ENCODE measurements around the gene NLRP11. TPM values are rescaled to one million over a fixed set of nuclear protein-coding genes. Genes with fewer than 3 reads are reported as not detected.
A peak's percentile ranks its signal among the peaks of the same experiment; 100 is the strongest.

The NLRP11 gene
- total and polyA plus RNA-seq, 9 of the 15 experiments (the other 6 are each of a cell fraction or from before 2014, with no cell fraction given) = 0.07 to 0.29 (median 0.12) TPM; not detected in 1

- Histone ChIP-seq H3K9ac (ENCODE audit: insufficient read depth in 1 of 2, low read depth in 2 of 2, low read length in 2 of 2) (no peak within 1 kb of the TSS), H3K4me3 (no peak within 1 kb of the TSS), H2AFZ (ENCODE audit: low read depth, low read length) (no peak within 1 kb of the TSS; the same call in 1 of the 2 replicates), H3K9me1 (ENCODE audit: control insufficient read depth, insufficient read depth, low read length) (no peaks in the 10 kb centered on the region), H3K9me3 (replicated peaks; ENCODE audit: control insufficient read depth, insufficient read depth, low read depth, low read length) (no peaks in the 10 kb centered on the region), H3K36me3 (ENCODE audit: control insufficient read depth, insufficient read depth, low read length) (no peaks in the 10 kb centered on the region), H3K4me1 (replicated peaks in 1 of 2; ENCODE audit: control insufficient read depth in 2 of 2, insufficient read depth in 2 of 2, low read length in 2 of 2) (no peaks in the 10 kb centered on the region), H3K79me2 (ENCODE audit: control insufficient read depth, insufficient read depth, low read length) (no peaks in the 10 kb centered on the region), H3K27ac (ENCODE audit: extremely low read depth, low read depth, low read length) (no peak within 1 kb of the TSS), H4K20me1 (replicated peaks; ENCODE audit: control insufficient read depth, insufficient read depth, low read length) (no peaks in the 10 kb centered on the region), H3K27me3 (ENCODE audit: control insufficient read depth in 2 of 2, insufficient read depth in 2 of 2, low read length in 2 of 2) (peaks cover 0 to 9% of the 10 kb centered on the region in 2 experiments; a peak in 2 of 5 replicates), H3K4me2 (ENCODE audit: insufficient read depth, low read length) (no peak within 1 kb of the TSS)
- peak; percentile 76 for ATAC-seq
- in situ Hi-C loops (cut with MboI) = no loop called here
- WGBS (ENCODE audit: insufficient coverage, low coverage, missing lambda C conversion rate) = 11% methylated on average over 16 of the region's 16 CpGs
- intact Hi-C loops (cut with micrococcal nuclease) = no loop called here
- ChIA-PET CTCF (ENCODE audit: low intra/inter-chr PET ratio) (no interaction called here), POLR2A (no interaction called here)
- no TSS peak for BruUV-seq (replicated peaks)
- peak in 3 of 4 experiments; percentile 14 to 48 (median 31) for DNase-seq (ENCODE audit: extremely low read depth in 1 of 4, low spot score in 3 of 4)
- peak; percentile 6 for FAIRE-seq
- TF ChIP-seq ATF3 (IDR thresholded peaks at IDR 0.05) (peak; percentile 24; the same call in 1 of the 2 replicates), ATF3 (CRISPR knock-in tag; conservative IDR thresholded peaks at IDR 0.05) (no peak), C11orf30 (IDR thresholded peaks at IDR 0.05; ENCODE audit: low read depth) (peak; percentile 64; the same call in 1 of the 2 replicates), JUND (IDR thresholded peaks at IDR 0.05; ENCODE audit: borderline replicate concordance, low read depth, low read length) (peak; percentile 42; the same call in 1 of the 2 replicates), JUND (tag; IDR thresholded peaks at IDR 0.05; ENCODE audit: borderline replicate concordance, low read depth, low read length) (no peak), BDP1 (IDR thresholded peaks at IDR 0.05; ENCODE audit: insufficient read depth, insufficient read length) (no peak), FOSL1 (tag; conservative IDR thresholded peaks at IDR 0.05) (0 out of 2 replicates have a peak, but pooled peaks have one; percentile 13), FOXP4 (CRISPR knock-in tag; IDR thresholded peaks at IDR 0.05; ENCODE audit: borderline replicate concordance) (no peak), HNRNPK (IDR thresholded peaks at IDR 0.05; ENCODE audit: low read depth, low read length, poor library complexity, severe bottlenecking) (no peak), L3MBTL2 (IDR thresholded peaks at IDR 0.05) (peak; percentile 83), MAFF (IDR thresholded peaks at IDR 0.05; ENCODE audit: low read length) (peak; percentile 49), EZH2 (IDR thresholded peaks at IDR 0.05; ENCODE audit: borderline replicate concordance, low read depth, low read length) (no peak), GABPB2 (CRISPR knock-in tag; conservative IDR thresholded peaks at IDR 0.05) (no peak), RCOR1 (IDR thresholded peaks at IDR 0.05; ENCODE audit: borderline replicate concordance in 1 of 2, low read depth in 2 of 2, low read length in 2 of 2) (no peak), NR2C1 (IDR thresholded peaks at IDR 0.05) (no peak), NR2C1 (tag; IDR thresholded peaks at IDR 0.05) (no peak), ZNF316 (IDR thresholded peaks at IDR 0.05) (peak; percentile 63; the same call in 1 of the 2 replicates), MYC (IDR thresholded peaks at IDR 0.05; ENCODE audit: low read depth, low read length) (no peak), MYC (CRISPR knock-in tag; IDR thresholded peaks at IDR 0.05; ENCODE audit: borderline replicate concordance, low read depth) (no peak), RNF2 (IDR thresholded peaks at IDR 0.05) (no peak), MXI1 (IDR thresholded peaks at IDR 0.05; ENCODE audit: low read depth, low read length) (no peak), ELF1 (tag; IDR thresholded peaks at IDR 0.05) (peak; percentile 29; the same call in 1 of the 2 replicates), FOXM1 (IDR thresholded peaks at IDR 0.05; ENCODE audit: low read depth) (no peak), FOXM1 (CRISPR knock-in tag; IDR thresholded peaks at IDR 0.05; ENCODE audit: low read depth) (no peak)
These were observed 4.5 kb upstream of the NLRP11 start, which contains the start of gene NLRP4 for GRCh38 chr19:55836340-55836739. TSS of gene NLRP4 (plus strand) at chr19:55836540. CDS start at chr19:55852081, 15,541 bp downstream.
